Measurements from ENCODE around the gene EEF1AKMT3.
"Not testable (repeated sequence)": the region's sequence is repeated elsewhere in the genome, so short reads cannot be mapped to it uniquely, and the experiment has no call there.

Gene EEF1AKMT3

GRCh38 chr12:57771236-57771872, 1.1 kb upstream of the EEF1AKMT3 start:
- Histone ChIP-seq H3K36me3 (ENCODE audit: control insufficient read depth, insufficient read depth, low read length) (no peaks in the 10 kb centered on the region), H2AFZ (peak overlapping the region; percentile 99), H3K4me1 (peaks cover 10% of the 10 kb centered on the region), H3K27me3 (ENCODE audit: control insufficient read depth, insufficient read depth, low read length) (no peaks in the 10 kb centered on the region), H3K9ac (peak overlapping the region; percentile 31), H3K4me2 (ENCODE audit: low read length) (peak overlapping the region; percentile 98), H3K79me2 (no peaks in the 10 kb centered on the region), H3K9me3 (ENCODE audit: control insufficient read depth, low read length) (no peaks in the 10 kb centered on the region), H3K4me3 (ENCODE audit: low read depth, low read length) (peak overlapping the region; percentile 92), H3K27ac (peak overlapping the region; percentile 82)
- TF ChIP-seq, protein P1, sequence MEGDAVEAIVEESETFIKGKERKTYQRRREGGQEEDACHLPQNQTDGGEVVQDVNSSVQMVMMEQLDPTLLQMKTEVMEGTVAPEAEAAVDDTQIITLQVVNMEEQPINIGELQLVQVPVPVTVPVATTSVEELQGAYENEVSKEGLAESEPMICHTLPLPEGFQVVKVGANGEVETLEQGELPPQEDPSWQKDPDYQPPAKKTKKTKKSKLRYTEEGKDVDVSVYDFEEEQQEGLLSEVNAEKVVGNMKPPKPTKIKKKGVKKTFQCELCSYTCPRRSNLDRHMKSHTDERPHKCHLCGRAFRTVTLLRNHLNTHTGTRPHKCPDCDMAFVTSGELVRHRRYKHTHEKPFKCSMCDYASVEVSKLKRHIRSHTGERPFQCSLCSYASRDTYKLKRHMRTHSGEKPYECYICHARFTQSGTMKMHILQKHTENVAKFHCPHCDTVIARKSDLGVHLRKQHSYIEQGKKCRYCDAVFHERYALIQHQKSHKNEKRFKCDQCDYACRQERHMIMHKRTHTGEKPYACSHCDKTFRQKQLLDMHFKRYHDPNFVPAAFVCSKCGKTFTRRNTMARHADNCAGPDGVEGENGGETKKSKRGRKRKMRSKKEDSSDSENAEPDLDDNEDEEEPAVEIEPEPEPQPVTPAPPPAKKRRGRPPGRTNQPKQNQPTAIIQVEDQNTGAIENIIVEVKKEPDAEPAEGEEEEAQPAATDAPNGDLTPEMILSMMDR (IDR thresholded peaks at IDR 0.05), result no peak

DNA sequence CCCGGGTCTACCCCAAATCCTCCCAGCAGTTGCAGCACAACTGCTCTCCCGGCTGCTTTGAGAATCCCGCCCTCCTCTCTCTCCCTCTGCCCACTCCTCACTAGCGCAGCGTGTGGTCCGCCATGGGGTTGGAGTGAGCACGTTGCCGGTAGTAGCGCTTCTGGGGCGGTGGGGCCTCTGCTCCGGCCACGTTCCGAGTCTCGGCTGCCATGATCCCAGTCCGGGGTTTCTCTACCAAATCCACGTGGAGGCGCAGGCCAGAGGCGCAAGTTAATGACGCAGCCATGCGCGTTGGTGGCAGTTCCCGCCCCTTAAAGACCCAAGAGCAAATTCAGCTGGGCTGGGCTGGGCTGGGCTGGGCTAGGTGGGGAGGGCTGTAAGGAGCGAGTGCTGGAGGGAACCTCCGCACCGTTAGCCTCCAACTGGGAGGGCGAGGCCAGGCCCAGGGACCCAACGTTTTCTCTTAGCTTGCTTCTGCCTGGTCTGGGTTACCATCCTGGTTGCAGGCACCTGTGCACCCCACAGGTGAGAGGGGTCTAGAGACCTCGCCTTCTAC, 463 bp upstream of the EEF1AKMT3 start, which contains the start of gene METTL1:
METTL1 (minus strand) TSS at position 233 of the 556 bp plus-strand sequence; CDS start at position 211, 22 bp downstream.
- H3K4me2 ChIP-seq (ENCODE audit: low read length), result peak within 1 kb of the TSS; percentile 98
- peak within 1 kb of the TSS; percentile 92 for H3K4me3 ChIP-seq (ENCODE audit: low read depth, low read length)
- no peaks in the 10 kb centered on the region for H3K27me3 ChIP-seq (ENCODE audit: control insufficient read depth, insufficient read depth, low read length)
- TF ChIP-seq, protein P1 (IDR thresholded peaks at IDR 0.05), result no peak
- no peaks in the 10 kb centered on the region for H3K79me2 ChIP-seq
- no peaks in the 10 kb centered on the region for H3K9me3 ChIP-seq (ENCODE audit: control insufficient read depth, low read length)
- peaks cover 10% of the 10 kb centered on the region for H3K4me1 ChIP-seq
- no peaks in the 10 kb centered on the region for H3K36me3 ChIP-seq (ENCODE audit: control insufficient read depth, insufficient read depth, low read length)
- H3K27ac ChIP-seq, result peak within 1 kb of the TSS; percentile 82
- peak within 1 kb of the TSS; percentile 87 for H3K9ac ChIP-seq
- peak within 1 kb of the TSS; percentile 99 for H2AFZ ChIP-seq

- not testable (repeated sequence) for H3K4me3 ChIP-seq (ENCODE audit: low read depth, low read length); H3K27ac ChIP-seq; H3K9me3 ChIP-seq (ENCODE audit: control insufficient read depth, low read length); H3K9ac ChIP-seq; H2AFZ ChIP-seq; H3K79me2 ChIP-seq; H3K27me3 ChIP-seq (ENCODE audit: control insufficient read depth, insufficient read depth, low read length); H3K4me2 ChIP-seq (ENCODE audit: low read length); H3K36me3 ChIP-seq (ENCODE audit: control insufficient read depth, insufficient read depth, low read length)
- H3K4me1 ChIP-seq, result peaks cover 13% of the 10 kb centered on the region
Measured at GRCh38 chr12:57774634-57775033, 2.2 kb downstream of the EEF1AKMT3 start.

GRCh38 chr12:57775044-57775443, 2.6 kb downstream of the EEF1AKMT3 start:
- Histone ChIP-seq H3K9me3 (ENCODE audit: control insufficient read depth, low read length) (no peaks in the 10 kb centered on the region), H3K4me2 (ENCODE audit: low read length) (no peak overlapping the region), H3K9ac (no peak overlapping the region), H3K79me2 (no peaks in the 10 kb centered on the region), H3K27ac (no peak overlapping the region), H2AFZ (no peak overlapping the region), H3K27me3 (ENCODE audit: control insufficient read depth, insufficient read depth, low read length) (no peaks in the 10 kb centered on the region), H3K36me3 (ENCODE audit: control insufficient read depth, insufficient read depth, low read length) (no peaks in the 10 kb centered on the region), H3K4me3 (ENCODE audit: low read depth, low read length) (no peak overlapping the region), H3K4me1 (peaks cover 15% of the 10 kb centered on the region)
- TF ChIP-seq, protein P1 (IDR thresholded peaks at IDR 0.05), result no peak

- Histone ChIP-seq H3K27me3 (ENCODE audit: control insufficient read depth, insufficient read depth, low read length) (no peaks in the 10 kb centered on the region), H3K27ac (no peak overlapping the region), H3K79me2 (no peaks in the 10 kb centered on the region), H3K9ac (no peak overlapping the region), H3K4me3 (ENCODE audit: low read depth, low read length) (no peak overlapping the region), H3K4me2 (ENCODE audit: low read length) (no peak overlapping the region), H2AFZ (no peak overlapping the region), H3K9me3 (ENCODE audit: control insufficient read depth, low read length) (no peaks in the 10 kb centered on the region), H3K36me3 (ENCODE audit: control insufficient read depth, insufficient read depth, low read length) (no peaks in the 10 kb centered on the region), H3K4me1 (peaks cover 11% of the 10 kb centered on the region)
- TF ChIP-seq, protein P1 (IDR thresholded peaks at IDR 0.05), result no peak
Measured at GRCh38 chr12:57775563-57776246, 3.3 kb downstream of the EEF1AKMT3 start.

Data from parathyroid adenoma (tissue), 2 donors.